Measurements from ENCODE around the gene OR2A1. TPM values are rescaled to one million over a fixed set of nuclear protein-coding genes. Genes with fewer than 3 reads are reported as not detected.
"Not testable (repeated sequence)": the region's sequence is repeated elsewhere in the genome, so short reads cannot be mapped to it uniquely, and the experiment has no call there.

OR2A1 gene
- total RNA-seq, 1 donor from 2014 or later = 0.05 TPM

GRCh38 chr7:144323359-144323758 is 11.1 kb downstream of the OR2A1 start:
- DNase-seq (ENCODE audit: low read depth) = not testable (repeated sequence)

- DNase-seq (ENCODE audit: low read depth) = not testable (repeated sequence)
Observed at GRCh38 chr7:144325868-144326267, 13.6 kb downstream of the OR2A1 start.

GRCh38 chr7:144330044-144330443 is 17.8 kb downstream of the OR2A1 start:
- DNase-seq (ENCODE audit: low read depth) = not testable (repeated sequence)

GRCh38 chr7:144331221-144331995 is 19.2 kb downstream of the OR2A1 start:
- DNase-seq (ENCODE audit: low read depth) = not testable (repeated sequence)

- DNase-seq (ENCODE audit: low read depth) = not testable (repeated sequence)
Observed at GRCh38 chr7:144331996-144332288, 19.7 kb downstream of the OR2A1 start.

GRCh38 chr7:144348625-144349024 is 36.4 kb downstream of the OR2A1 start:
- DNase-seq (ENCODE audit: low read depth) = not testable (repeated sequence)

GRCh38 chr7:144351667-144352066 is 39.4 kb downstream of the OR2A1 start:
- not testable (repeated sequence) for DNase-seq (ENCODE audit: low read depth)

GRCh38 chr7:144355176-144355822 is 43.1 kb downstream of the OR2A1 start, which contains the start of gene ARHGEF5:
Gene ARHGEF5 (plus strand): TSS chr7:144355402. CDS start chr7:144362670, 7,268 bp downstream.
- DNase-seq (ENCODE audit: low read depth) = not testable (repeated sequence)

- not testable (repeated sequence) for DNase-seq (ENCODE audit: low read depth)
Observed at GRCh38 chr7:144356185-144356584, 44.0 kb downstream of the OR2A1 start.

GRCh38 chr7:144356860-144357259 is 44.6 kb downstream of the OR2A1 start:
- not testable (repeated sequence) for DNase-seq (ENCODE audit: low read depth)

GRCh38 chr7:144362061-144362460 is 49.8 kb downstream of the OR2A1 start:
- not testable (repeated sequence) for DNase-seq (ENCODE audit: low read depth)

- DNase-seq (ENCODE audit: low read depth) = not testable (repeated sequence)
Observed at GRCh38 chr7:144365523-144365922, 53.3 kb downstream of the OR2A1 start.

GRCh38 chr7:144367250-144367649 is 55.0 kb downstream of the OR2A1 start:
- not testable (repeated sequence) for DNase-seq (ENCODE audit: low read depth)

- DNase-seq (ENCODE audit: low read depth) = not testable (repeated sequence)
Observed at GRCh38 chr7:144369221-144369620, 57.0 kb downstream of the OR2A1 start.

Other genes with a start within 250 kb of the OR2A1 start
- gene OR2A25, start 242.6 kb upstream of the OR2A1 start, total RNA-seq = not detected in 2 replicates
- gene OR2A12, start 226.1 kb upstream of the OR2A1 start, total RNA-seq = not detected in 2 replicates
- not detected in 2 replicates for gene OR2A2, start 202.8 kb upstream of the OR2A1 start, total RNA-seq
- gene OR2A14, start 189.2 kb upstream of the OR2A1 start, total RNA-seq = not detected in 2 replicates
- 7.3 and 17.4 TPM in 2 replicates for gene CTAGE4, start 129.0 kb upstream of the OR2A1 start, total RNA-seq
- gene ARHGEF35, start 116.6 kb upstream of the OR2A1 start, total RNA-seq = 22.4 and 25.0 TPM in 2 replicates
- gene OR2A42, start 72.8 kb upstream of the OR2A1 start, total RNA-seq = 0.15 TPM in 1 of 2 replicates, not detected in the other
- gene OR2A7, start 47.6 kb upstream of the OR2A1 start, total RNA-seq = 1.7 and 5.6 TPM in 2 replicates
- gene CTAGE8, start 43.1 kb upstream of the OR2A1 start, total RNA-seq = 2.3 and 3.9 TPM in 2 replicates
- gene ARHGEF5, start 43.0 kb downstream of the OR2A1 start, total RNA-seq = 15.6 and 34.1 TPM in 2 replicates
- not detected in 2 replicates for gene NOBOX, start 91.3 kb downstream of the OR2A1 start, total RNA-seq